Measurements from ENCODE around the gene KRT12.

The KRT12 gene

GRCh38 chr17:40866838-40867237, at the start of gene KRT12:
KRT12 (minus strand) TSS chr17:40867223; CDS start chr17:40867186, 37 bp downstream.
- no peak for DNase-seq

- DNase-seq, result no peak
Observed at GRCh38 chr17:40916366-40916765, 49.3 kb upstream of the KRT12 start.

- no peak for DNase-seq
Observed at GRCh38 chr17:40915721-40916256, 48.8 kb upstream of the KRT12 start.

- no peak for DNase-seq
Observed at GRCh38 chr17:40915199-40915661, 48.2 kb upstream of the KRT12 start.

- no peak for DNase-seq
Observed at GRCh38 chr17:40914075-40914855, 47.2 kb upstream of the KRT12 start.

GRCh38 chr17:40912486-40913210, 45.6 kb upstream of the KRT12 start:
- DNase-seq, result no peak

- no peak for DNase-seq
Observed at GRCh38 chr17:40910441-40910841, 43.4 kb upstream of the KRT12 start.

- no peak for DNase-seq
Observed at GRCh38 chr17:40909755-40910154, 42.7 kb upstream of the KRT12 start.

- peak; percentile 44 for DNase-seq
Observed at GRCh38 chr17:40909351-40909750, 42.3 kb upstream of the KRT12 start.

GRCh38 chr17:40906613-40907012, 39.6 kb upstream of the KRT12 start:
- DNase-seq, result no peak

GRCh38 chr17:40905370-40905769, 38.3 kb upstream of the KRT12 start:
- DNase-seq, result no peak

GRCh38 chr17:40903129-40903847, 36.3 kb upstream of the KRT12 start:
- DNase-seq, result no peak

- DNase-seq, result no peak
Observed at GRCh38 chr17:40902498-40902897, 35.5 kb upstream of the KRT12 start.

GRCh38 chr17:40901981-40902474, 35.0 kb upstream of the KRT12 start:
- DNase-seq, result no peak

GRCh38 chr17:40900809-40901356, 33.9 kb upstream of the KRT12 start:
- no peak for DNase-seq

GRCh38 chr17:40896916-40897455, 30.0 kb upstream of the KRT12 start:
- DNase-seq, result no peak

- no peak for DNase-seq
Observed at GRCh38 chr17:40895106-40895730, 28.2 kb upstream of the KRT12 start.

GRCh38 chr17:40888196-40888720, 21.2 kb upstream of the KRT12 start:
- no peak for DNase-seq

GRCh38 chr17:40886090-40886489, 19.1 kb upstream of the KRT12 start:
- no peak for DNase-seq

GRCh38 chr17:40884708-40885512, 17.9 kb upstream of the KRT12 start, which contains the start of gene KRT20:
KRT20 (minus strand) TSS chr17:40885242; CDS start chr17:40885185, 57 bp downstream.
- DNase-seq, result no peak

Data from stimulated activated naive CD4-positive, alpha-beta T cell treated with Interleukin-2 at 50 U/mL for 16 hours (primary cell).